ENCODE results near the gene OR1S1. TPM values are rescaled to one million over a fixed set of nuclear protein-coding genes. Genes with fewer than 3 reads are reported as not detected.

The OR1S1 gene
- total and polyA plus RNA-seq, 2 experiments from 2014 or later: not detected

GRCh38 chr11:58188770-58189169 is 23.8 kb upstream of the OR1S1 start, which contains the start of gene OR9Q2 (continued):
- no peak for TF ChIP-seq ZNF462 (CRISPR knock-in tag; IDR thresholded peaks at IDR 0.05)
- no peak for TF ChIP-seq EZH2 (IDR thresholded peaks at IDR 0.05; ENCODE audit: low read depth, unreplicated experiment)
- TF ChIP-seq ZNF114 (CRISPR knock-in tag; IDR thresholded peaks at IDR 0.05): no peak

GRCh38 chr11:58192229-58192628 is 20.3 kb upstream of the OR1S1 start:
- Histone ChIP-seq H3K4me2 (no peak overlapping the region), H3K27me3 (ENCODE audit: insufficient read depth) (no peaks in the 10 kb centered on the region), H3K4me3 (no peak overlapping the region), H3K27ac (ENCODE audit: low read depth) (no peak overlapping the region), H4K20me1 (replicated peaks; ENCODE audit: insufficient read depth) (no peaks in the 10 kb centered on the region), H2AFZ (no peak overlapping the region), H3K36me3 (ENCODE audit: insufficient read depth) (no peaks in the 10 kb centered on the region), H3F3A (replicated peaks; ENCODE audit: low read depth) (no peaks in the 10 kb centered on the region), H3K9me2 (ENCODE audit: insufficient read depth) (peaks cover 16% of the 10 kb centered on the region), H3K4me1 (ENCODE audit: insufficient read depth) (no peaks in the 10 kb centered on the region), H3K79me2 (replicated peaks; ENCODE audit: insufficient read depth) (no peaks in the 10 kb centered on the region)
- no peaks in the 10 kb centered on the region for H3K27me3 Mint-ChIP-seq (ENCODE audit: insufficient read depth, low read depth, poor library complexity)
- DNase-seq (ENCODE audit: low spot score) (no peak), ATAC-seq (no peak)
- H3K36me3 Mint-ChIP-seq (ENCODE audit: low read depth): no peaks in the 10 kb centered on the region
- H3K4me1 Mint-ChIP-seq: no peaks in the 10 kb centered on the region
- TF ChIP-seq EZH2phosphoT487 (IDR thresholded peaks at IDR 0.05; ENCODE audit: unreplicated experiment) (no peak), NANOG (IDR thresholded peaks at IDR 0.05; ENCODE audit: borderline replicate concordance) (no peak), POLR2AphosphoS5 (IDR thresholded peaks at IDR 0.05; ENCODE audit: low read depth) (no peak), ETS1 (IDR thresholded peaks at IDR 0.05) (no peak), CTCF (conservative IDR thresholded peaks at IDR 0.05; ENCODE audit: low read depth in 2 of 2) (no peak), ZNF331 (CRISPR knock-in tag; IDR thresholded peaks at IDR 0.05; ENCODE audit: low read depth) (no peak), STAT1 (IDR thresholded peaks at IDR 0.05; ENCODE audit: unreplicated experiment) (no peak), ZNF114 (CRISPR knock-in tag; IDR thresholded peaks at IDR 0.05) (no peak), REST (IDR thresholded peaks at IDR 0.05; ENCODE audit: unreplicated experiment) (no peak)
- peaks cover 7% of the 10 kb centered on the region; the same call in 2 of the 3 replicates for H3K9me3 Mint-ChIP-seq
- H3K27ac Mint-ChIP-seq: no peak overlapping the region
- H3K4me3 Mint-ChIP-seq: no peak overlapping the region

All from GM23338 (cell line).